ENCODE results near the gene TBC1D12. TPM values are rescaled to one million over a fixed set of nuclear protein-coding genes. Genes with fewer than 3 reads are reported as not detected.

TBC1D12 gene
- total and polyA plus RNA-seq, 2 donors (not counting 3 experiments of a cell fraction or from before 2014, with no cell fraction given) = 2.9 to 7.3 TPM

DNA sequence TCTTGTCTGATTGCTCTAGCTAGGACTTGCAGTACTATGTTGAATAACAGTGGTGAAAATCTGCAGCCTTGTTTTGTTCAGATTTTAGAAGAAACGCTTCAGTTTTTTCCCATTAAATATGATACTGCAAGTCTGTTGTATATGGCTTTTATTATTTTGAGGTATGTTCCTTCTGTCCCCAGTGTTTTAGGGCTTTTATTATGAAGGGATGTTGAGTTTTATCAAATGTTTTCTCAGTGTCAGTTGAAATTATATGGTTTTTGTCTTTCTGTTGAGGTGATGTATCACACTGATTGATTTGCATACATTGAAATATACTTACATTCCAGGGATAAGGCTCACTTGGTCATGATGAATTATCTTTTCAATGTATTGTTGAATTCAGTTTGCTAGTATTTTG is 82.8 kb downstream of the TBC1D12 start:
- Histone ChIP-seq H3K27me3 (ENCODE audit: control insufficient read depth in 2 of 2, insufficient read depth in 2 of 2, low read length in 2 of 2) (no peaks in the 10 kb centered on the region), H3K9me3 (replicated peaks; ENCODE audit: control insufficient read depth, insufficient read depth, low read length) (no peaks in the 10 kb centered on the region), H3K4me1 (ENCODE audit: control insufficient read depth, extremely low read depth, insufficient read depth, low read length) (no peaks in the 10 kb centered on the region), H3K9ac (replicated peaks; ENCODE audit: extremely low read depth, insufficient read depth, low read length) (no peak overlapping the region), H3K9me1 (replicated peaks; ENCODE audit: control insufficient read depth, extremely low read depth, insufficient read depth, low read length) (no peaks in the 10 kb centered on the region), H3K27ac (ENCODE audit: insufficient read depth, low read depth, low read length) (no peak overlapping the region), H4K20me1 (replicated peaks; ENCODE audit: control insufficient read depth, extremely low read depth, insufficient read depth, low read length) (no peaks in the 10 kb centered on the region), H3K79me2 (ENCODE audit: control insufficient read depth, insufficient read depth, low read length) (no peaks in the 10 kb centered on the region), H3K4me3 (replicated peaks in 1 of 3; ENCODE audit: insufficient read depth in 1 of 3, low read depth in 1 of 3, low read length in 3 of 3) (no peak overlapping the region), H3K4me2 (ENCODE audit: insufficient read depth, low read length) (no peak overlapping the region), H2AFZ (ENCODE audit: low read depth, low read length) (no peak overlapping the region), H3K36me3 (ENCODE audit: control insufficient read depth in 2 of 2, extremely low read depth in 1 of 2, insufficient read depth in 2 of 2, low read length in 2 of 2) (no peaks in the 10 kb centered on the region)
- FAIRE-seq (no peak), DNase-seq (ENCODE audit: low read depth, low spot score) (no peak)
- dilution Hi-C loops (cut with MboI; ENCODE audit: extremely low pct_ligation_motif_present, low sequenced_read_pairs) (no loop called here), intact Hi-C loops (cut with micrococcal nuclease) (no loop called here)
- TF ChIP-seq POLR2AphosphoS5 (IDR thresholded peaks at IDR 0.05; ENCODE audit: insufficient read depth, low read depth, low read length) (no peak), EZH2 (IDR thresholded peaks at IDR 0.05; ENCODE audit: borderline replicate concordance, low read depth, low read length, severe bottlenecking) (no peak), FOS (IDR thresholded peaks at IDR 0.05; ENCODE audit: borderline replicate concordance, insufficient read depth, low read length) (no peak), MYC (IDR thresholded peaks at IDR 0.05; ENCODE audit: low read depth, low read length) (no peak), GATA2 (IDR thresholded peaks at IDR 0.05; ENCODE audit: insufficient read depth, insufficient read length, low read depth, low read length) (no peak), POLR2A (IDR thresholded peaks at IDR 0.05; ENCODE audit: low read depth, low read length) (no peak), JUN (IDR thresholded peaks at IDR 0.05; ENCODE audit: borderline replicate concordance, insufficient read depth, insufficient read length, low read depth) (no peak)
- TF ChIP-seq, protein P1, sequence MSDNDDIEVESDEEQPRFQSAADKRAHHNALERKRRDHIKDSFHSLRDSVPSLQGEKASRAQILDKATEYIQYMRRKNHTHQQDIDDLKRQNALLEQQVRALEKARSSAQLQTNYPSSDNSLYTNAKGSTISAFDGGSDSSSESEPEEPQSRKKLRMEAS (IDR thresholded peaks at IDR 0.05; ENCODE audit: insufficient read depth, insufficient read length) = no peak
- TF ChIP-seq, protein P2, sequence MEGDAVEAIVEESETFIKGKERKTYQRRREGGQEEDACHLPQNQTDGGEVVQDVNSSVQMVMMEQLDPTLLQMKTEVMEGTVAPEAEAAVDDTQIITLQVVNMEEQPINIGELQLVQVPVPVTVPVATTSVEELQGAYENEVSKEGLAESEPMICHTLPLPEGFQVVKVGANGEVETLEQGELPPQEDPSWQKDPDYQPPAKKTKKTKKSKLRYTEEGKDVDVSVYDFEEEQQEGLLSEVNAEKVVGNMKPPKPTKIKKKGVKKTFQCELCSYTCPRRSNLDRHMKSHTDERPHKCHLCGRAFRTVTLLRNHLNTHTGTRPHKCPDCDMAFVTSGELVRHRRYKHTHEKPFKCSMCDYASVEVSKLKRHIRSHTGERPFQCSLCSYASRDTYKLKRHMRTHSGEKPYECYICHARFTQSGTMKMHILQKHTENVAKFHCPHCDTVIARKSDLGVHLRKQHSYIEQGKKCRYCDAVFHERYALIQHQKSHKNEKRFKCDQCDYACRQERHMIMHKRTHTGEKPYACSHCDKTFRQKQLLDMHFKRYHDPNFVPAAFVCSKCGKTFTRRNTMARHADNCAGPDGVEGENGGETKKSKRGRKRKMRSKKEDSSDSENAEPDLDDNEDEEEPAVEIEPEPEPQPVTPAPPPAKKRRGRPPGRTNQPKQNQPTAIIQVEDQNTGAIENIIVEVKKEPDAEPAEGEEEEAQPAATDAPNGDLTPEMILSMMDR (IDR thresholded peaks at IDR 0.05; ENCODE audit: extremely low read depth in 1 of 2, insufficient read depth in 1 of 2, low read depth in 1 of 2, low read length in 2 of 2) = no peak
- ChIA-PET CTCF (no interaction called here), POLR2A (no interaction called here)
- BruUV-seq (replicated peaks) = no TSS peak

Measured in endothelial cell of umbilical vein (primary cell).